ENCODE data around the gene MRPS9.

The MRPS9 gene

DNA sequence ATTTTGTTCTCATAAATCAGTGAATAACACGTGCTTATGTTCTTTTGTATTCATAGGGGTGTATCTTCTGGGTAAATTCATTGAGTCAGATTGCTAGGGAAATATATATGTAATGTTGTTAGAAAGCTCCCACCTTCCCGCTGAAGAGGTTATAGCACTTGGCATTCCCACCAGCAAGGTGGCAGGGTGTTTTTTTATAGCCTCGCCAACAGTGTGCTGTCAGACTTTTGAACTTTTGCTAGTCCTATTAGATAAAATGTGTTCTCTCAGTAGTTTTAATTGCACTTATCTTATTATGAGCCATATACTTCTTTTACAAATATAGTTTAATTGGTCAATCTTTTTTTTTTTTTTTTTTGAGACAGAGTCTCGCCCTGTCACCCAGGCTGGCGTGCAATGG, 31.0 kb downstream of the MRPS9 start:
- no peak for TF ChIP-seq EZH2 (IDR thresholded peaks at IDR 0.05; ENCODE audit: borderline replicate concordance, low read length)
- TF ChIP-seq, protein P1, sequence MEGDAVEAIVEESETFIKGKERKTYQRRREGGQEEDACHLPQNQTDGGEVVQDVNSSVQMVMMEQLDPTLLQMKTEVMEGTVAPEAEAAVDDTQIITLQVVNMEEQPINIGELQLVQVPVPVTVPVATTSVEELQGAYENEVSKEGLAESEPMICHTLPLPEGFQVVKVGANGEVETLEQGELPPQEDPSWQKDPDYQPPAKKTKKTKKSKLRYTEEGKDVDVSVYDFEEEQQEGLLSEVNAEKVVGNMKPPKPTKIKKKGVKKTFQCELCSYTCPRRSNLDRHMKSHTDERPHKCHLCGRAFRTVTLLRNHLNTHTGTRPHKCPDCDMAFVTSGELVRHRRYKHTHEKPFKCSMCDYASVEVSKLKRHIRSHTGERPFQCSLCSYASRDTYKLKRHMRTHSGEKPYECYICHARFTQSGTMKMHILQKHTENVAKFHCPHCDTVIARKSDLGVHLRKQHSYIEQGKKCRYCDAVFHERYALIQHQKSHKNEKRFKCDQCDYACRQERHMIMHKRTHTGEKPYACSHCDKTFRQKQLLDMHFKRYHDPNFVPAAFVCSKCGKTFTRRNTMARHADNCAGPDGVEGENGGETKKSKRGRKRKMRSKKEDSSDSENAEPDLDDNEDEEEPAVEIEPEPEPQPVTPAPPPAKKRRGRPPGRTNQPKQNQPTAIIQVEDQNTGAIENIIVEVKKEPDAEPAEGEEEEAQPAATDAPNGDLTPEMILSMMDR (IDR thresholded peaks at IDR 0.05; ENCODE audit: low read length): no peak
- H3K27ac ChIP-seq (ENCODE audit: low read depth, low read length, poor library complexity, severe bottlenecking): no peak overlapping the region
- no peaks in the 10 kb centered on the region for H3K9me2 ChIP-seq (ENCODE audit: low read depth, low read length)
- no peak overlapping the region for H3K4me2 ChIP-seq (ENCODE audit: low read length)
- H3K79me2 ChIP-seq (ENCODE audit: insufficient read depth, low read length): no peaks in the 10 kb centered on the region
- no peaks in the 10 kb centered on the region for H3F3A ChIP-seq (ENCODE audit: insufficient read depth, low read length)
- H2AFZ ChIP-seq (ENCODE audit: low read length): no peak overlapping the region
- H3K4me3 ChIP-seq (ENCODE audit: low read depth, low read length, poor library complexity, severe bottlenecking): no peak overlapping the region
- no peaks in the 10 kb centered on the region for H3K4me1 ChIP-seq (ENCODE audit: insufficient read depth, low read length, severe bottlenecking)
- H3K9ac ChIP-seq (ENCODE audit: low read length): no peak overlapping the region
- no peaks in the 10 kb centered on the region for H3K27me3 ChIP-seq (ENCODE audit: insufficient read depth, low read length)
- H3K36me3 ChIP-seq (ENCODE audit: insufficient read depth, low read length): peaks cover 5% of the 10 kb centered on the region; the same call in 1 of the 2 replicates
- no peaks in the 10 kb centered on the region for H4K20me1 ChIP-seq (ENCODE audit: insufficient read depth, low read length)
- no peaks in the 10 kb centered on the region for H3K9me3 ChIP-seq (ENCODE audit: low read length)

DNA sequence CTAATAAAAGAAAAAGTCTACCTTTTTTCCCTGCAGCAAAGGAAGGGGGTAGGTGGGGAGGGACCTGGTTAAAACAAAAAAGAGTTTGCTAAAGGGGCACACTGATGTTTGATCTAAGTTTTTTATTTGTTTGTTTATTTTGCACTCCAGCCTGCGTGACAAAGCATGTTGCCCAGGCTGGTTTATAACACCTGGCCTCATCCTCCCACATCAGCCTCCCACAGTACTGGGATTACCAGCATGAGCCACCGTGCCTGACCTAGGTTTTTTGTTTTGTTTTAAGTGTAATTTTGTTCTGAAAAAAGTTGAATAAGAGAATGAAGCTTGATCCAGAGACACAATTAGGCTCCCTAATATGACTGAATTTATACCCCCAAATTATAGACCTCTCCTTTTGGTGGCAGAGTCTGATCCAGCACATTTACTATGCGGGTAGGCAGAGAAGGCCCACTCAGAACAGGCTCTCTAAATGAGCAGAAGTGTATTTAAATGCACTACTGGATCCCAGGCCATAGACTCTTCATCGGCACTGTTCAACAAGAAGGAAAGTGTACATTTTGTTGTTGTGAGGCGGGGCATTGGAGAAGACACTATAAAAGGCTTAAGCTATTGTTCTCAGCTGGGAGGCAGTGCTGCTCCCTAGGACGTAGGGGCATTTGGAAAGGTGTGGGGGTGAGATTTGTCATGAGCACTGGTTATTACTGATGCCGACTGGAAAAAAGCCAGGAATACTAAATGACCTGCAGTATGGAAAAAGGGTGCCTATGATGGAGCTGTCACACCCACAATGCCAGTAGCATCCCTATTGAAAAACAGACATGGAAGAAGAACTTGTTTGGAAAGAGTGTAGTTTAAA, 32.4 kb downstream of the MRPS9 start:
- Histone ChIP-seq H3K27me3 (ENCODE audit: insufficient read depth, low read length) (no peaks in the 10 kb centered on the region), H3K9ac (ENCODE audit: low read length) (no peak overlapping the region), H3K9me3 (ENCODE audit: low read length) (no peaks in the 10 kb centered on the region), H3K4me3 (ENCODE audit: low read depth, low read length, poor library complexity, severe bottlenecking) (no peak overlapping the region), H3K9me2 (ENCODE audit: low read depth, low read length) (no peaks in the 10 kb centered on the region), H3K27ac (ENCODE audit: low read depth, low read length, poor library complexity, severe bottlenecking) (no peak overlapping the region), H3K79me2 (ENCODE audit: insufficient read depth, low read length) (no peaks in the 10 kb centered on the region), H4K20me1 (ENCODE audit: insufficient read depth, low read length) (no peaks in the 10 kb centered on the region), H3F3A (ENCODE audit: insufficient read depth, low read length) (no peaks in the 10 kb centered on the region), H3K4me1 (ENCODE audit: insufficient read depth, low read length, severe bottlenecking) (no peaks in the 10 kb centered on the region), H3K4me2 (ENCODE audit: low read length) (no peak overlapping the region), H3K36me3 (ENCODE audit: insufficient read depth, low read length) (peaks cover 7% of the 10 kb centered on the region; the same call in 1 of the 2 replicates), H2AFZ (ENCODE audit: low read length) (no peak overlapping the region)
- TF ChIP-seq EZH2 (IDR thresholded peaks at IDR 0.05; ENCODE audit: borderline replicate concordance, low read length): no peak
- TF ChIP-seq, protein P1 (IDR thresholded peaks at IDR 0.05; ENCODE audit: low read length): no peak

DNA sequence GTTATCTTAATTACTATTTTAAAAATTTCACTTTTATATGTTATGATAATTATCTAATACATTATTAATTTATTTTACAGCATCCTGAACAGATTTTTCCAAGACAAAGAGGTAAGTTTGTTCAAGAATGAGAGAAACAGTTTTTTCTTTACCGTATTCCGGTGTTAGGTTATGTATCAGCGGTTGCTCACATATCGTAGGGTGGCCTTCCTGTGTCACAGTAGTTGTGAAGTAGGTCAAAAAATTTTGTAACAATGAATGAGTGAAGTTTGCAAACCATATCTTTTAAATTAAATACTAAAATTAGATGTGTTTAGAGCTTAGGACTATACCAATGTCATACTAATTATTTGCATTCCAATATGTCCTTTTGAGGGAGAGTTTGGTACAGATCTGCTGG, 33.5 kb downstream of the MRPS9 start:
- H3F3A ChIP-seq (ENCODE audit: insufficient read depth, low read length): no peaks in the 10 kb centered on the region
- H3K79me2 ChIP-seq (ENCODE audit: insufficient read depth, low read length): no peaks in the 10 kb centered on the region
- no peak overlapping the region for H3K27ac ChIP-seq (ENCODE audit: low read depth, low read length, poor library complexity, severe bottlenecking)
- no peak overlapping the region for H3K4me3 ChIP-seq (ENCODE audit: low read depth, low read length, poor library complexity, severe bottlenecking)
- H3K4me2 ChIP-seq (ENCODE audit: low read length): no peak overlapping the region
- H3K9me2 ChIP-seq (ENCODE audit: low read depth, low read length): no peaks in the 10 kb centered on the region
- no peak overlapping the region for H3K9ac ChIP-seq (ENCODE audit: low read length)
- H3K36me3 ChIP-seq (ENCODE audit: insufficient read depth, low read length): peaks cover 7% of the 10 kb centered on the region
- no peaks in the 10 kb centered on the region for H3K27me3 ChIP-seq (ENCODE audit: insufficient read depth, low read length)
- no peak for TF ChIP-seq EZH2 (IDR thresholded peaks at IDR 0.05; ENCODE audit: borderline replicate concordance, low read length)
- TF ChIP-seq, protein P1 (IDR thresholded peaks at IDR 0.05; ENCODE audit: low read length): no peak
- H3K4me1 ChIP-seq (ENCODE audit: insufficient read depth, low read length, severe bottlenecking): no peaks in the 10 kb centered on the region
- no peaks in the 10 kb centered on the region for H4K20me1 ChIP-seq (ENCODE audit: insufficient read depth, low read length)
- H3K9me3 ChIP-seq (ENCODE audit: low read length): no peaks in the 10 kb centered on the region
- H2AFZ ChIP-seq (ENCODE audit: low read length): no peak overlapping the region

All from OCI-LY1 (cell line).